Bronchial epithelial cell (primary cell): Measurements from ENCODE around the gene MADCAM1. TPM values are rescaled to one million over a fixed set of nuclear protein-coding genes. Genes with fewer than 3 reads are reported as not detected.
A peak's percentile ranks its signal among the peaks of the same experiment; 100 is the strongest.

Experiments
- DNase-seq: peaks from one replicate; pipeline ENCODE4 v3.0.0-alpha.2; 2010; ENCODE audit warnings: low read depth
- FAIRE-seq: peaks from 2 replicates; lab custom pipeline; 2011; peaks lifted over from hg19 to GRCh38; lab: Jason Lieb, UNC
- H3K27me3 ChIP-seq: 2 replicates; pipeline ENCODE4 v1.5.1; 2011; ENCODE audit warnings: low read length; ENCODE audit not compliant: control insufficient read depth, insufficient read depth
- H3K36me3 ChIP-seq: 2 replicates; pipeline ENCODE4 v1.5.1; 2011; ENCODE audit warnings: low read length; ENCODE audit not compliant: control insufficient read depth, insufficient read depth
- H3K4me3 ChIP-seq: 2 replicates; pipeline ENCODE4 v1.5.1; 2011; ENCODE audit warnings: mild to moderate bottlenecking, low read depth, low read length, control low read depth
- CTCF ChIP-seq: IDR thresholded peaks from 2 replicates; pipeline ENCODE4 v1.5.1; 2011; ENCODE audit warnings: mild to moderate bottlenecking, moderate library complexity, low read length, control low read depth, inconsistent platforms; ENCODE audit not compliant: insufficient read depth, severe bottlenecking
- total RNA-seq: library from RNA; depleted of rRNA; stranded (reverse); fragments of >200 nt; gene quantifications from 2 replicates; pipeline ENCODE4 v1.2.1, GENCODE V29; 2014

The MADCAM1 gene
- total RNA-seq, 1 donor from 2014 or later = not detected

GRCh38 chr19:532561-533363 is 36.5 kb downstream of the MADCAM1 start:
- H3K27me3 ChIP-seq = no peaks in the 10 kb centered on the region
- peak overlapping the region; percentile 90 for H3K4me3 ChIP-seq
- DNase-seq (peak; percentile 50), FAIRE-seq (no peak)
- H3K36me3 ChIP-seq = peaks cover 14% of the 10 kb centered on the region
- peak; percentile 58 for TF ChIP-seq CTCF

GRCh38 chr19:533364-534058 is 37.2 kb downstream of the MADCAM1 start:
- H3K4me3 ChIP-seq = peak overlapping the region; percentile 90
- DNase-seq = no peak
- no peak for FAIRE-seq
- peaks cover 16% of the 10 kb centered on the region for H3K36me3 ChIP-seq
- no peaks in the 10 kb centered on the region for H3K27me3 ChIP-seq
- TF ChIP-seq CTCF = no peak

GRCh38 chr19:534088-534487 is 37.8 kb downstream of the MADCAM1 start:
- Histone ChIP-seq H3K4me3 (no peak overlapping the region), H3K27me3 (no peaks in the 10 kb centered on the region), H3K36me3 (peaks cover 20% of the 10 kb centered on the region)
- TF ChIP-seq CTCF = no peak
- DNase-seq (no peak), FAIRE-seq (no peak)

- no peak for FAIRE-seq
- no peak for TF ChIP-seq CTCF
- DNase-seq = peak; percentile 32
- H3K4me3 ChIP-seq = no peak overlapping the region
- no peaks in the 10 kb centered on the region for H3K27me3 ChIP-seq
- peaks cover 23% of the 10 kb centered on the region for H3K36me3 ChIP-seq
Measured at GRCh38 chr19:535017-535835, 38.9 kb downstream of the MADCAM1 start.

GRCh38 chr19:536031-536880 is 40.0 kb downstream of the MADCAM1 start:
- no peak for TF ChIP-seq CTCF
- no peak for DNase-seq
- FAIRE-seq = no peak
- Histone ChIP-seq H3K27me3 (no peaks in the 10 kb centered on the region), H3K36me3 (peaks cover 23% of the 10 kb centered on the region), H3K4me3 (no peak overlapping the region)
